Measurements from ENCODE around the gene CCPG1.

GRCh38 chr15:55362641-55363040 lies 45.5 kb downstream of the CCPG1 start:
- no peak for TF ChIP-seq CTCF (optimal IDR thresholded peaks at IDR 0.05 in 1 of 3, IDR thresholded peaks at IDR 0.05 in 1 of 3, conservative IDR thresholded peaks at IDR 0.05 in 1 of 3; ENCODE audit: extremely low read depth in 1 of 3, insufficient read depth in 2 of 3, low read length in 3 of 3)
- no peak for TF ChIP-seq EZH2 (IDR thresholded peaks at IDR 0.05; ENCODE audit: low read length)
